ENCODE data around the gene CIAO3.

CIAO3 gene

GRCh38 chr16:740764-741505 lies at the start of gene CIAO3:
TSS of gene CIAO3 (minus strand) at chr16:740997. CDS start at chr16:740985, 12 bp downstream.
- peak; percentile 97 for TF ChIP-seq CTCF (IDR thresholded peaks at IDR 0.05; ENCODE audit: control insufficient read depth, extremely low read depth, insufficient read depth)
- H3K4me3 ChIP-seq (ENCODE audit: low read depth, low read length): peak within 1 kb of the TSS; percentile 95
- DNase-seq (ENCODE audit: low read depth): peak; percentile 65

- no peak overlapping the region for H3K4me3 ChIP-seq (ENCODE audit: low read depth, low read length)
- DNase-seq (ENCODE audit: low read depth): no peak
- no peak for TF ChIP-seq CTCF (IDR thresholded peaks at IDR 0.05; ENCODE audit: control insufficient read depth, extremely low read depth, insufficient read depth)
These were observed 49.3 kb upstream of the CIAO3 start for GRCh38 chr16:790086-790485.

- peak overlapping the region; percentile 89 for H3K4me3 ChIP-seq (ENCODE audit: low read depth, low read length)
- no peak for DNase-seq (ENCODE audit: low read depth)
- TF ChIP-seq CTCF (IDR thresholded peaks at IDR 0.05; ENCODE audit: control insufficient read depth, extremely low read depth, insufficient read depth): no peak
These were observed 48.5 kb upstream of the CIAO3 start for GRCh38 chr16:789191-789850.

- TF ChIP-seq CTCF (IDR thresholded peaks at IDR 0.05; ENCODE audit: control insufficient read depth, extremely low read depth, insufficient read depth): no peak
- H3K4me3 ChIP-seq (ENCODE audit: low read depth, low read length): peak within 1 kb of the TSS; percentile 97
- DNase-seq (ENCODE audit: low read depth): peak; percentile 50
These were observed 47.8 kb upstream of the CIAO3 start, which contains the start of gene CHTF18 for GRCh38 chr16:788399-789126. TSS of gene CHTF18 (plus strand) at chr16:788620. CDS start at chr16:788685, 65 bp downstream.

GRCh38 chr16:787978-788398 lies 47.2 kb upstream of the CIAO3 start, which contains the start of gene RPUSD1:
TSS of gene RPUSD1 (minus strand) at chr16:788381. CDS start at chr16:787737, 644 bp downstream.
- TF ChIP-seq CTCF (IDR thresholded peaks at IDR 0.05; ENCODE audit: control insufficient read depth, extremely low read depth, insufficient read depth): no peak
- DNase-seq (ENCODE audit: low read depth): no peak
- peak within 1 kb of the TSS; percentile 97 for H3K4me3 ChIP-seq (ENCODE audit: low read depth, low read length)

- peak overlapping the region; percentile 97 for H3K4me3 ChIP-seq (ENCODE audit: low read depth, low read length)
- no peak for DNase-seq (ENCODE audit: low read depth)
- no peak for TF ChIP-seq CTCF (IDR thresholded peaks at IDR 0.05; ENCODE audit: control insufficient read depth, extremely low read depth, insufficient read depth)
These were observed 46.6 kb upstream of the CIAO3 start for GRCh38 chr16:787321-787966.

Measured in LNCaP clone FGC (cell line).